Measurements from ENCODE around the gene GP1BB. TPM values are rescaled to one million over a fixed set of nuclear protein-coding genes. Genes with fewer than 3 reads are reported as not detected.

Gene GP1BB
- total and polyA plus RNA-seq, 2 of the 4 experiments (the other 2 are of a cell fraction): 0.18 to 1.5 TPM

DNA sequence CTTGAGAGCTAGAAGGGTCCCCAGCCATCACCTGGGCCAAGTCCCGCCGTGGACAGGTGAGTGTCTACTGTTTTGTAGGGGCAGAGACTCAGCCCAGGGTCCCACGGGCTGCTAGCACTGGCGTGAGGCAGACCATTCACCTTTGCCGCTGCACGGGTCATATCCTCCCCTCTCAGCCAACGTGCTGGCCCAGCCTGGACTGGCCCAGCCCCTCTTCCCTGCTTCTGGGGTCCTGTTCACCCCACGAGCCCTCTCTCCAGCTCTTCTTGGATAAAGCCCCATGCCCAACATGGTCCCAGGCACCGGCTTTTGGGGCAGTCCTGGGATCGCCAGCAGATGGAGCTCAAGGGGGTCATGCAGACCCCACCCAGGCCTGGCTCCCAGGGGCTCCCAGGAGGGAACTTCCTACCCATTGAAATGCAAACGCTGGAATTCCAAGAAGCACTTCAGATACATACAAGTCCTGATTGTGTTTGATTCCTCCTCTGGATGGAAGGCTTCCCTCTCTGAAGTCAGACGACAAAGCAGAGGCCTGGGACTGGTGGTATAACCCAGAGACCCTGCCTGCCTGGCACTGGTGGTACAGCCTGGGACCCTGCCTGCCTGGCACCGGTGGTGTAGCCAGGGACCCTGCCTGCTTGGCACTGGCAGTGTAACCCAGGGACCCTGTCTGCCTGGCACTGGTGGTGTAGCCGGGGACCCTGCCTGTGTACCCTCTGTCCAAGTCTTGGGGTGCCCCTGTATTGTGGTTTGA is 18.0 kb upstream of the GP1BB start:
- Histone ChIP-seq H2AK9ac (replicated peaks; ENCODE audit: low read depth, low read length, poor library complexity) (no peak overlapping the region), H3K9ac (ENCODE audit: low read depth, low read length) (no peak overlapping the region), H4K5ac (ENCODE audit: low read depth, low read length) (no peak overlapping the region), H3K4ac (ENCODE audit: low read depth, low read length) (no peak overlapping the region), H3K14ac (replicated peaks; ENCODE audit: low read depth, low read length) (no peak overlapping the region), H2AFZ (replicated peaks; ENCODE audit: low read length, poor library complexity) (no peak overlapping the region), H3K23ac (ENCODE audit: low read depth, low read length) (no peak overlapping the region), H3K79me1 (ENCODE audit: low read depth in 1 of 2, low read length in 2 of 2) (no peaks in the 10 kb centered on the region), H2BK120ac (ENCODE audit: low read depth, low read length) (no peak overlapping the region), H3K9me1 (ENCODE audit: insufficient read depth, low read length) (no peaks in the 10 kb centered on the region), H2AK5ac (ENCODE audit: low read depth, low read length) (no peak overlapping the region), H3K56ac (ENCODE audit: extremely low read depth, insufficient read depth, low read length) (no peak overlapping the region), H3K4me2 (ENCODE audit: low read depth, low read length) (no peak overlapping the region), H4K8ac (ENCODE audit: low read depth in 2 of 2, low read length in 2 of 2) (no peak overlapping the region), H3K18ac (ENCODE audit: low read depth, low read length) (no peak overlapping the region), H3K27ac (ENCODE audit: insufficient read depth, low read length) (no peak overlapping the region), H4K91ac (ENCODE audit: insufficient read depth, low read depth, low read length) (no peak overlapping the region), H4K20me1 (ENCODE audit: insufficient read depth, low read length) (no peaks in the 10 kb centered on the region), H3K9me3 (ENCODE audit: control insufficient read depth, insufficient read depth, low read length) (no peaks in the 10 kb centered on the region), H2BK15ac (ENCODE audit: low read depth, low read length) (no peak overlapping the region), H3K4me1 (ENCODE audit: control insufficient read depth, insufficient read depth, low read length) (no peaks in the 10 kb centered on the region), H2BK5ac (ENCODE audit: low read depth, low read length, poor library complexity, severe bottlenecking) (no peak overlapping the region), H3K36me3 (ENCODE audit: control insufficient read depth, insufficient read depth, low read length) (no peaks in the 10 kb centered on the region), H3K27me3 (ENCODE audit: control insufficient read depth, insufficient read depth, low read length) (peaks cover 44% of the 10 kb centered on the region), H2BK20ac (ENCODE audit: low read depth, low read length) (no peak overlapping the region), H3K4me3 (ENCODE audit: insufficient read depth, low read depth, low read length) (no peak overlapping the region)
- no peak for DNase-seq
- TF ChIP-seq POLR2A (IDR thresholded peaks at IDR 0.05; ENCODE audit: low read depth, low read length) (no peak), MXI1 (IDR thresholded peaks at IDR 0.05; ENCODE audit: borderline replicate concordance, low read depth, low read length) (no peak), SMC3 (IDR thresholded peaks at IDR 0.05; ENCODE audit: low read depth, low read length) (no peak), USF2 (IDR thresholded peaks at IDR 0.05; ENCODE audit: low read depth, low read length) (no peak), CHD1 (IDR thresholded peaks at IDR 0.05; ENCODE audit: low read depth, low read length) (no peak)
- no peak for ATAC-seq (ENCODE audit: low read depth)
- POLR2A ChIA-PET (ENCODE audit: unreplicated experiment): no interaction called here
- intact Hi-C loops (cut with micrococcal nuclease): no loop called here
- in situ Hi-C loops (cut with MboI; ENCODE audit: low sequenced_read_pairs): no loop called here
- BruUV-seq (replicated peaks): no TSS peak
- WGBS, 2 experiments (ENCODE audit: extremely low coverage in 2 of 2, insufficient read length in 1 of 2): 43% methylated on average over 3 of the region's 14 CpGs; no CpG with 5 or more reads in 1 of the 2 experiments
- CTCF ChIA-PET: no interaction called here
- dilution Hi-C loops (cut with HindIII; ENCODE audit: low sequenced_read_pairs, unreplicated experiment): no loop called here

Data from IMR-90 (cell line).